ENCODE measurements around the gene TPM1. TPM values are rescaled to one million over a fixed set of nuclear protein-coding genes. Genes with fewer than 3 reads are reported as not detected.

TPM1 gene
- total and polyA plus RNA-seq, 2 donors (not counting 1 experiment from before 2014, with no cell fraction given) = 5.5 to 20.3 TPM

DNA sequence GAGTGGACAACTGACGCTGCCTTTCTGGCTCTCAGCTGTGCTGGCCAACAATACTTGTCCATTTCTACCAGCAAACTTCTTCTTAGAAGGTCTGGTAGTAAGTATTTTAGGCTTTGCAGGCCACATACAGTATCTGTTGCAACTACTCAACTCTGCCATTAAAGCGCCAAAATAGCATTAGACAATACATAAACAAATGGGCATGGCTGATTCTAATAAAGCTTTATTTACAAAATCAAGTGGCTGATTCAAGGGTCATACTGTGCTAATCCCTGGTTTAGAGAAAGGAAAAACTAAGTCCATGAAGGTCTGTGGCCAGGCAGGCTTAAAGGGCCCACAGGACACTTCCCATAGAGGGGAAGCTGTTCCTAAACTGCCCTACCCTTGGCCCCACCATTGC is 26.3 kb upstream of the TPM1 start:
- intact Hi-C loops (cut with micrococcal nuclease) = no loop called here
- H4K20me1 ChIP-seq (ENCODE audit: control insufficient read depth, insufficient read depth, low read length, poor library complexity, severe bottlenecking) = no peaks in the 10 kb centered on the region
- no peak overlapping the region for H3K4me3 Mint-ChIP-seq
- H3K27ac ChIP-seq (ENCODE audit: low read length in 2 of 2) = no peak overlapping the region
- ChIA-PET POLR2A (no interaction called here), CTCF (no interaction called here)
- H3K4me2 ChIP-seq (replicated peaks; ENCODE audit: low read depth, low read length, poor library complexity, severe bottlenecking) = no peak overlapping the region
- no peaks in the 10 kb centered on the region for H3K36me3 ChIP-seq (replicated peaks in 1 of 2; ENCODE audit: control extremely low read depth in 1 of 2, control insufficient read depth in 1 of 2, extremely low read depth in 1 of 2, insufficient read depth in 2 of 2, low read length in 1 of 2)
- H3K9me3 ChIP-seq (ENCODE audit: control extremely low read depth in 1 of 3, control insufficient read depth in 2 of 3, insufficient read depth in 1 of 3, low read length in 2 of 3) = peaks cover 0 to 4% (median 0%) of the 10 kb centered on the region in 3 donors
- H3K9me3 Mint-ChIP-seq (ENCODE audit: insufficient read depth) = no peaks in the 10 kb centered on the region
- no peak overlapping the region for H3K4me3 ChIP-seq (ENCODE audit: control extremely low read depth in 1 of 5, extremely low read depth in 1 of 5, insufficient read depth in 1 of 5, low read depth in 2 of 5, low read length in 4 of 5)
- WGBS (ENCODE audit: insufficient coverage) = 100% methylated on average over 1 of the region's 2 CpGs
- no peak overlapping the region for H3K9ac ChIP-seq (ENCODE audit: low read length)
- no peak for DNase-seq
- no peaks in the 10 kb centered on the region for H3K79me2 ChIP-seq (ENCODE audit: control insufficient read depth, insufficient read depth, low read length)
- no peaks in the 10 kb centered on the region for H3K27me3 ChIP-seq (replicated peaks in 1 of 4; ENCODE audit: control extremely low read depth in 1 of 4, control insufficient read depth in 3 of 4, insufficient read depth in 4 of 4, low read length in 3 of 4)
- H3K4me1 ChIP-seq (ENCODE audit: control insufficient read depth in 2 of 2, insufficient read depth in 2 of 2, low read length in 2 of 2) = no peaks in the 10 kb centered on the region
- H3K27ac Mint-ChIP-seq = no peak overlapping the region
- H3K27me3 Mint-ChIP-seq = peaks cover 13% of the 10 kb centered on the region
- no peak overlapping the region for H2AFZ ChIP-seq (ENCODE audit: insufficient read depth, low read depth, low read length, poor library complexity, severe bottlenecking)
- H3K4me1 Mint-ChIP-seq = no peaks in the 10 kb centered on the region
- no peak for ATAC-seq (ENCODE audit: low read depth)
- TF ChIP-seq EZH2 (IDR thresholded peaks at IDR 0.05; ENCODE audit: borderline replicate concordance, insufficient read depth, low read depth, low read length, poor library complexity, severe bottlenecking) (no peak), CTCF (IDR thresholded peaks at IDR 0.05) (no peak)

DNA sequence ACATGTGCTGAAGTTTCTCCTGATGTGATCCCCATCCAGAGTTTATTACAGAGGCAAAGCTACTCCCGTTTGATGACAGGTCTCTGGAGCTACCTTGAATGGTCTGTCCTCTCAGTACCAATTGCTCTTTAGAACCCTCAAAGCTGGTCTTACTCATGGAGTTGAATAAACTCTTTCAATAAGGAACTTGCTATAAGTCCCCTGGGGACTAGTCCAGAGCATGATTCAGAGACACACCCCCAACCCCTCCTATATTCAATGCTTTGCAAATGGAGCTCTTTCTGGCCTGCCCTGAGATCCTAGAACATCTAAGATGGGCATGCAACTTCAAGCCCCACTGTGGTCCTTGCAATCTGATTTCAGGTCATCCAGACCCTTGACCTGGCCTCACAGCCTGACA is 23.9 kb upstream of the TPM1 start:
- no peak overlapping the region for H3K27ac ChIP-seq (ENCODE audit: low read length in 2 of 2)
- H3K4me1 Mint-ChIP-seq = no peaks in the 10 kb centered on the region
- TF ChIP-seq CTCF (IDR thresholded peaks at IDR 0.05) = no peak
- no peak for TF ChIP-seq EZH2 (IDR thresholded peaks at IDR 0.05; ENCODE audit: borderline replicate concordance, insufficient read depth, low read depth, low read length, poor library complexity, severe bottlenecking)
- no peaks in the 10 kb centered on the region for H3K4me1 ChIP-seq (ENCODE audit: control insufficient read depth in 2 of 2, insufficient read depth in 2 of 2, low read length in 2 of 2)
- WGBS (ENCODE audit: insufficient coverage) = 100% methylated on average over 1 of the region's 1 CpG
- no peak overlapping the region for H3K9ac ChIP-seq (ENCODE audit: low read length)
- ChIA-PET CTCF (no interaction called here), POLR2A (no interaction called here)
- H3K36me3 ChIP-seq (replicated peaks in 1 of 2; ENCODE audit: control extremely low read depth in 1 of 2, control insufficient read depth in 1 of 2, extremely low read depth in 1 of 2, insufficient read depth in 2 of 2, low read length in 1 of 2) = no peaks in the 10 kb centered on the region
- no peak overlapping the region for H3K4me2 ChIP-seq (replicated peaks; ENCODE audit: low read depth, low read length, poor library complexity, severe bottlenecking)
- H3K4me3 ChIP-seq (ENCODE audit: control extremely low read depth in 1 of 5, extremely low read depth in 1 of 5, insufficient read depth in 1 of 5, low read depth in 2 of 5, low read length in 4 of 5) = no peak overlapping the region
- H3K27me3 Mint-ChIP-seq = peaks cover 20% of the 10 kb centered on the region
- no peak overlapping the region for H2AFZ ChIP-seq (ENCODE audit: insufficient read depth, low read depth, low read length, poor library complexity, severe bottlenecking)
- DNase-seq (no peak), ATAC-seq (ENCODE audit: low read depth) (peak; percentile 43)
- intact Hi-C loops (cut with micrococcal nuclease) = no loop called here
- H3K79me2 ChIP-seq (ENCODE audit: control insufficient read depth, insufficient read depth, low read length) = no peaks in the 10 kb centered on the region
- H4K20me1 ChIP-seq (ENCODE audit: control insufficient read depth, insufficient read depth, low read length, poor library complexity, severe bottlenecking) = no peaks in the 10 kb centered on the region
- H3K27ac Mint-ChIP-seq = no peak overlapping the region
- H3K4me3 Mint-ChIP-seq = no peak overlapping the region
- peaks cover 0 to under 1% (median 0%) of the 10 kb centered on the region in 4 experiments for H3K27me3 ChIP-seq (replicated peaks in 1 of 4; ENCODE audit: control extremely low read depth in 1 of 4, control insufficient read depth in 3 of 4, insufficient read depth in 4 of 4, low read length in 3 of 4)
- no peaks in the 10 kb centered on the region for H3K9me3 Mint-ChIP-seq (ENCODE audit: insufficient read depth)
- H3K9me3 ChIP-seq (ENCODE audit: control extremely low read depth in 1 of 3, control insufficient read depth in 2 of 3, insufficient read depth in 1 of 3, low read length in 2 of 3) = peaks cover 0 to 4% (median 0%) of the 10 kb centered on the region in 3 donors

Measured in B cell (primary cell).